NB4 (cell line): ENCODE measurements around the gene PPP1R37.
A peak's percentile ranks its signal among the peaks of the same experiment; 100 is the strongest.

Experiments used
- DNase-seq: peaks from one replicate; pipeline ENCODE4 v3.0.0; 2010; ENCODE audit warnings: low read depth
- H3K4me3 ChIP-seq: one replicate; pipeline ENCODE4 v1.5.1; 2011; ENCODE audit warnings: mild to moderate bottlenecking, low read depth, low read length, moderate library complexity
- MYC ChIP-seq: IDR thresholded peaks from 2 replicates; pipeline ENCODE4 v1.6.1; 2011; ENCODE audit warnings: low read depth, low read length
- POLR2A ChIP-seq: IDR thresholded peaks from 2 replicates; pipeline ENCODE4 v1.6.1; 2011; ENCODE audit warnings: mild to moderate bottlenecking; ENCODE audit not compliant: insufficient read length; ENCODE audit errors: extremely low read depth
- TF ChIP-seq, protein P1 (sequence below): IDR thresholded peaks from 2 replicates; pipeline ENCODE4 v1.6.1; 2011; ENCODE audit warnings: low read depth, low read length
- TF ChIP-seq, protein P2 (sequence below): IDR thresholded peaks from one replicate; pipeline ENCODE4 v1.5.1; 2012; ENCODE audit warnings: low read depth, low read length

The PPP1R37 gene

DNA sequence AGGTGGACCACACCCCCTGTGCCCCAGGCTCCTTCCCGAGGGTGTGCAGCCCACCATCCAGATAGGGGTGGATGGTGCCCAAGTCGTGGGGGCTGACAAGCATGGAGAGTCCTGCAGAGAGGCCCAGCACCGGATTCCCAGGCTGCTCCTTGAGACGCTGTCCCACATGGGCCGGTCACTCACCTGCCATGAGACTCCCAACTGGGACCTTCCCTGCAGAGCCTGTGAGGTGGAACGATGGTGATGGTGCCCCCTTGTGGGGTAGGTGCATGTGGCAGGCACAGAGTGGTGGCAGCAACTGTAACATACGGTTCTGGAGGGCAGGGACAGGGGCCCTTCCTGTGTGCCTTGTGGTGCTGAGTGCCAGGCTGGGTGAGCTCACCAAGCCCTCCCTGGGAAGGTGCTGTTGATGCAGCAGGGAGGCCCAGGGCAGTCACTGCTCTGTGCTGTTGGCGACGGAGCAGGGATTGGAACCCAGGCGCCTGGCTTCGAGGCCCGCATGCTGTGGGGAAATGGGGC, 33.1 kb downstream of the PPP1R37 start:
- TF ChIP-seq MYC (peak; percentile 55), POLR2A (no peak)
- TF ChIP-seq, protein P1, sequence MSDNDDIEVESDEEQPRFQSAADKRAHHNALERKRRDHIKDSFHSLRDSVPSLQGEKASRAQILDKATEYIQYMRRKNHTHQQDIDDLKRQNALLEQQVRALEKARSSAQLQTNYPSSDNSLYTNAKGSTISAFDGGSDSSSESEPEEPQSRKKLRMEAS = peak; percentile 57; the same call in 1 of the 2 replicates
- TF ChIP-seq, protein P2, sequence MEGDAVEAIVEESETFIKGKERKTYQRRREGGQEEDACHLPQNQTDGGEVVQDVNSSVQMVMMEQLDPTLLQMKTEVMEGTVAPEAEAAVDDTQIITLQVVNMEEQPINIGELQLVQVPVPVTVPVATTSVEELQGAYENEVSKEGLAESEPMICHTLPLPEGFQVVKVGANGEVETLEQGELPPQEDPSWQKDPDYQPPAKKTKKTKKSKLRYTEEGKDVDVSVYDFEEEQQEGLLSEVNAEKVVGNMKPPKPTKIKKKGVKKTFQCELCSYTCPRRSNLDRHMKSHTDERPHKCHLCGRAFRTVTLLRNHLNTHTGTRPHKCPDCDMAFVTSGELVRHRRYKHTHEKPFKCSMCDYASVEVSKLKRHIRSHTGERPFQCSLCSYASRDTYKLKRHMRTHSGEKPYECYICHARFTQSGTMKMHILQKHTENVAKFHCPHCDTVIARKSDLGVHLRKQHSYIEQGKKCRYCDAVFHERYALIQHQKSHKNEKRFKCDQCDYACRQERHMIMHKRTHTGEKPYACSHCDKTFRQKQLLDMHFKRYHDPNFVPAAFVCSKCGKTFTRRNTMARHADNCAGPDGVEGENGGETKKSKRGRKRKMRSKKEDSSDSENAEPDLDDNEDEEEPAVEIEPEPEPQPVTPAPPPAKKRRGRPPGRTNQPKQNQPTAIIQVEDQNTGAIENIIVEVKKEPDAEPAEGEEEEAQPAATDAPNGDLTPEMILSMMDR = peak; percentile 69
- no peak overlapping the region for H3K4me3 ChIP-seq
- peak; percentile 62 for DNase-seq

DNA sequence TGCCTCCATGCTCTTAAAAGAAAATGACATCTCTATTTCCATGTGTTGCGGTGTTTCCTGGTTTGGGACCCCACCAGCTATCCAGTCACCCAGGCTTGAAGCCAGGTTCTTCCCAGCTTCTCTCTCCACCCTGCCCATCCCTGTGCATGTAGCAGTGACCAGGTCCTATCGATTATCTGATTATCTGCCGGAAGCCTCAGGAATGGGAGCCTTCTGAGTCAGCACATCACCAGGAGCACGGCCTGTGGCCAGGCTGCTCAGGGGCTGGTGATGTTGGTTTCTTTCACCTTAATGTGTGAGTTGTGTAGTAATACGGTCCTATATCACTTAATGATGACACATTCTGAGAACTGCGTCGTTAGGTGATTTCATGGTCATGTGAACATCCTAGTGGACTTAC, 33.7 kb downstream of the PPP1R37 start:
- no peak for DNase-seq
- no peak overlapping the region for H3K4me3 ChIP-seq
- TF ChIP-seq, protein P1 = no peak
- no peak for TF ChIP-seq MYC
- TF ChIP-seq, protein P2 = no peak
- TF ChIP-seq POLR2A = no peak

DNA sequence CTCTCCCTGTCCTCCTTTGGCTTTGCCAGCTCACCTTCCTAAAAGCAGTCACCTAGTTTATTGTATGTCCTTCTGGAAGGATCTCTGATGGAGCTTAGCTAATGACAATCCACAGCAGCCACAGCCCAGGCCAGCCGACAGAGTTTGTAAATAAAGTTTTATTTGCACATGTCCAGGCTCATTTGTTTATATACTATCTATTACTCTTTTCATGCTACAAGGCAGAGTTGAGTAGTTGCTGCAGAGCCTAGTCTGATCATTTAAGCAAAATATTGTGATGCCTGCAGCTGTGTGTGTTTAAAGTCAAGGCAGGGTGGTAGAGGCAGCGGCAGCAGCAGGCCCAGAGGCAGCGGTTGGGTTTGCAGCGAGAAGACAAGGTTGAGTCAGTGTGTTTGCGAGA, 35.2 kb downstream of the PPP1R37 start:
- TF ChIP-seq, protein P1 = no peak
- TF ChIP-seq MYC = no peak
- TF ChIP-seq, protein P2 = no peak
- TF ChIP-seq POLR2A = no peak
- DNase-seq = no peak
- no peak overlapping the region for H3K4me3 ChIP-seq

DNA sequence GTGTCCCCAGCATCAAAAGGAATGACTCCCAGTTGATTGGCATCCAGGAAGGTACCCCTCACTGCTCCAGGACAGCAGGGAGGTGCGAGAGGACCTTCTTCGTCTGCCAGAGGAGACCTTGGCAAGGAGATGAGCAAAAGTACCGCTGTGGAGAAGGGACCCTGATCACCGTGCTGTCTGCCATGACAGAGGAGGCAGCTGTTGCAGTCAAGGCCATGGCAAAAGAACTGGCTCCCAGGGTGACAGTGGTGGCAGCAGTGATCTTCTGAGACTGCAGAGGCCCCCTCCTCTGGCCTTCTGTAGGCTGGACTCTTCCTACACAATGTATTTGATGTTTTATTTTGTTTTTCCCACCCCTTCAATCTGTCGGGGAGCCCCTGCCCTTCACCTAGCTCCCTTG, 35.8 kb downstream of the PPP1R37 start:
- DNase-seq = no peak

GRCh38 chr19:45130236-45130635, 37.3 kb downstream of the PPP1R37 start:
- DNase-seq = no peak
- no peak overlapping the region for H3K4me3 ChIP-seq
- TF ChIP-seq, protein P2 = no peak
- TF ChIP-seq, protein P1 = no peak
- TF ChIP-seq MYC (no peak), POLR2A (no peak)

More for the DNA sequence above, 35.8 kb downstream of the PPP1R37 start:
- TF ChIP-seq MYC (no peak), POLR2A (no peak)
- TF ChIP-seq, protein P2 = no peak
- TF ChIP-seq, protein P1 = no peak
- no peak overlapping the region for H3K4me3 ChIP-seq
